ENCODE data around the gene NCK2. TPM values are rescaled to one million over a fixed set of nuclear protein-coding genes. Genes with fewer than 3 reads are reported as not detected.

NCK2 gene
- total RNA-seq, 1 experiment from 2014 or later: 26.7 TPM

GRCh38 chr2:105773568-105773967 lies 28.9 kb downstream of the NCK2 start (continued):
- TF ChIP-seq REST (IDR thresholded peaks at IDR 0.05; ENCODE audit: low read depth): no peak
- no peak for TF ChIP-seq EZH2 (IDR thresholded peaks at IDR 0.05)
- TF ChIP-seq SP1 (IDR thresholded peaks at IDR 0.05; ENCODE audit: low read depth): no peak
- TF ChIP-seq YY1 (IDR thresholded peaks at IDR 0.05; ENCODE audit: extremely low read depth, insufficient replicate concordance, low read depth, low read length): no peak

GRCh38 chr2:105774781-105775337 lies 30.1 kb downstream of the NCK2 start:
- TF ChIP-seq JUND (IDR thresholded peaks at IDR 0.05) (no peak), EZH2phosphoT487 (IDR thresholded peaks at IDR 0.05; ENCODE audit: borderline replicate concordance) (no peak), ZNF274 (IDR thresholded peaks at IDR 0.05; ENCODE audit: low read depth, low read length) (no peak), ELF1 (IDR thresholded peaks at IDR 0.05; ENCODE audit: borderline replicate concordance, low read depth) (no peak), CEBPB (IDR thresholded peaks at IDR 0.05; ENCODE audit: low read depth) (no peak), TCF7L2 (IDR thresholded peaks at IDR 0.05; ENCODE audit: borderline replicate concordance, extremely low read depth, insufficient read depth, insufficient read length) (no peak), YY1 (IDR thresholded peaks at IDR 0.05; ENCODE audit: extremely low read depth, insufficient replicate concordance, low read depth, low read length) (no peak), POLR2A (IDR thresholded peaks at IDR 0.05; ENCODE audit: borderline replicate concordance, extremely low read depth, insufficient read depth, insufficient read length) (no peak), FOSL1 (IDR thresholded peaks at IDR 0.05; ENCODE audit: low read depth) (no peak), REST (IDR thresholded peaks at IDR 0.05; ENCODE audit: low read depth) (no peak), ATF3 (IDR thresholded peaks at IDR 0.05) (no peak), SIN3A (IDR thresholded peaks at IDR 0.05; ENCODE audit: low read depth) (no peak)
- Histone ChIP-seq H3K9me2 (ENCODE audit: insufficient read depth) (no peaks in the 10 kb centered on the region), H4K20me1 (ENCODE audit: insufficient read depth) (0 out of 2 replicates have a peak, but pooled peaks cover 4% of the 10 kb centered on the region), H3K4me2 (ENCODE audit: low read length) (no peak overlapping the region), H3K79me2 (ENCODE audit: insufficient read depth, low read length) (peaks cover 18% of the 10 kb centered on the region), H2AFZ (ENCODE audit: low read depth, low read length, poor library complexity, severe bottlenecking) (no peak overlapping the region), H3K27ac (ENCODE audit: low read depth, low read length) (no peak overlapping the region), H3K9ac (ENCODE audit: low read length) (no peak overlapping the region), H3K4me3 (replicated peaks in 1 of 2; ENCODE audit: low read depth in 1 of 2, low read length in 2 of 2) (no peak overlapping the region), H3K27me3 (ENCODE audit: insufficient read depth, low read length) (no peaks in the 10 kb centered on the region), H3K36me3 (ENCODE audit: control insufficient read depth in 1 of 2, insufficient read depth in 2 of 2, low read length in 2 of 2) (no peaks in the 10 kb centered on the region), H3K4me1 (ENCODE audit: control insufficient read depth in 1 of 2, insufficient read depth in 2 of 2, low read length in 2 of 2) (no peaks in the 10 kb centered on the region; a peak in 1 of 4 replicates), H3K9me3 (ENCODE audit: control insufficient read depth in 1 of 2, insufficient read depth in 1 of 2, low read depth in 1 of 2, low read length in 2 of 2) (no peaks in the 10 kb centered on the region)
- RAD21 ChIA-PET (ENCODE audit: low non-redundant PET in 1 of 2, low total read pairs in 2 of 2, uncharacterized antibody in 2 of 2, unreplicated experiment in 2 of 2): no interaction called here
- ATAC-seq (no peak), DNase-seq (ENCODE audit: low read depth, low spot score) (no peak)
- POLR2A ChIA-PET: no interaction called here
- CTCF ChIA-PET: no interaction called here
- BruUV-seq (replicated peaks): no TSS peak
- intact Hi-C loops (cut with micrococcal nuclease): no loop called here
